GM23338 (cell line): ENCODE measurements around the gene POU5F1. TPM values are rescaled to one million over a fixed set of nuclear protein-coding genes. Genes with fewer than 3 reads are reported as not detected.

Source experiments
- ATAC-seq: fragments of 200-7000 bp; cut with Tn5 transposase; 3 replicates; pipeline ENCODE4 v1.9.1; 2020
- DNase-seq: peaks from one replicate; pipeline ENCODE4 v3.0.0-alpha.2; 2015; ENCODE audit warnings: low spot score
- H2AFZ ChIP-seq: fragments of 200-600 bp; sonication (generic); 2 replicates; pipeline ENCODE4 v1.8.0; 2016; ENCODE audit warnings: antibody characterized with exemption, mild to moderate bottlenecking, moderate library complexity
- H3F3A ChIP-seq: fragments of 200-600 bp; sonication (generic); replicated peaks from 2 replicates; pipeline ENCODE4 v1.8.0; 2017; ENCODE audit warnings: antibody characterized with exemption, mixed run types, low read depth
- H3K27ac ChIP-seq: fragments of 200-600 bp; sonication (generic); 2 replicates; pipeline ENCODE4 v1.6.1; 2016; ENCODE audit warnings: low read depth
- H3K27me3 ChIP-seq: fragments of 200-600 bp; sonication (generic); 2 replicates; pipeline ENCODE4 v1.8.0; 2016; ENCODE audit warnings: mild to moderate bottlenecking, mixed run types, moderate library complexity; ENCODE audit not compliant: insufficient read depth
- H3K36me3 ChIP-seq: fragments of 200-600 bp; sonication (generic); 2 replicates; pipeline ENCODE4 v1.8.0; 2016; ENCODE audit warnings: mild to moderate bottlenecking; ENCODE audit not compliant: insufficient read depth
- H3K4me1 ChIP-seq: fragments of 200-600 bp; sonication (generic); 2 replicates; pipeline ENCODE4 v1.8.0; 2016; ENCODE audit warnings: mild to moderate bottlenecking, moderate library complexity; ENCODE audit not compliant: insufficient read depth
- H3K4me2 ChIP-seq: fragments of 200-600 bp; sonication (generic); 2 replicates; pipeline ENCODE4 v1.7.1; 2017; ENCODE audit warnings: mixed run types
- H3K4me3 ChIP-seq: fragments of 200-600 bp; sonication (generic); 2 replicates; pipeline ENCODE4 v1.6.1; 2016; ENCODE audit warnings: mixed run types
- H3K79me2 ChIP-seq: fragments of 200-600 bp; sonication (generic); replicated peaks from 2 replicates; pipeline ENCODE4 v1.8.0; 2017; ENCODE audit warnings: mild to moderate bottlenecking; ENCODE audit not compliant: insufficient read depth
- H3K9me2 ChIP-seq: fragments of 200-600 bp; sonication (generic); 2 replicates; pipeline ENCODE4 v1.8.0; 2017; ENCODE audit not compliant: insufficient read depth
- H4K20me1 ChIP-seq: fragments of 200-600 bp; sonication (generic); replicated peaks from 2 replicates; pipeline ENCODE4 v1.8.0; 2017; ENCODE audit warnings: mild to moderate bottlenecking; ENCODE audit not compliant: insufficient read depth
- H3K27ac Mint-ChIP-seq: 2 replicates; pipeline ENCODE4 v1.8.0; 2020; ENCODE audit warnings: inconsistent platforms, mild to moderate bottlenecking, moderate library complexity, mixed read lengths
- H3K27me3 Mint-ChIP-seq: 3 replicates; pipeline ENCODE4 v1.8.0; 2022; ENCODE audit warnings: low read depth, mild to moderate bottlenecking, moderate library complexity, mixed read lengths, inconsistent platforms; ENCODE audit not compliant: insufficient read depth, poor library complexity
- H3K36me3 Mint-ChIP-seq: 3 replicates; pipeline ENCODE4 v1.8.0; 2021; ENCODE audit warnings: low read depth, mild to moderate bottlenecking, inconsistent platforms, moderate library complexity, mixed read lengths
- H3K4me1 Mint-ChIP-seq: 3 replicates; pipeline ENCODE4 v1.8.0; 2020; ENCODE audit warnings: mild to moderate bottlenecking, inconsistent platforms, mixed read lengths
- H3K4me3 Mint-ChIP-seq: 3 replicates; pipeline ENCODE4 v1.8.0; 2021; ENCODE audit warnings: moderate library complexity, mild to moderate bottlenecking, inconsistent platforms, mixed read lengths
- H3K9me3 Mint-ChIP-seq: 3 replicates; pipeline ENCODE4 v1.8.0; 2020; ENCODE audit warnings: moderate library complexity, mild to moderate bottlenecking, inconsistent platforms, mixed read lengths
- CREB1 ChIP-seq: fragments of 250-450 bp; sonication (Bioruptor Pico); IDR thresholded peaks from 2 replicates; pipeline ENCODE4 v1.5.0; 2020; ENCODE audit warnings: low read depth, mild to moderate bottlenecking, moderate library complexity
- CTCF ChIP-seq, 2 experiments: fragments of 200-600 bp in 1 of 2; sonication (generic) in 1 of 2; conservative IDR thresholded peaks; 2 replicates each; pipeline versions ENCODE4 v1.5.1 to v1.6.1; 2016 to 2017; ENCODE audit warnings: antibody characterized with exemption in 2 of 2, low read depth in 2 of 2, mild to moderate bottlenecking in 2 of 2, moderate library complexity in 1 of 2
- ETS1 ChIP-seq: IDR thresholded peaks from 2 replicates; pipeline ENCODE4 v1.6.1; 2016; ENCODE audit warnings: antibody characterized with exemption
- EZH2 ChIP-seq: fragments of 200-600 bp; sonication (generic); IDR thresholded peaks from one replicate; pipeline ENCODE4 v1.8.0; 2017; ENCODE audit warnings: antibody characterized with exemption, mild to moderate bottlenecking, low read depth; ENCODE audit not compliant: unreplicated experiment
- EZH2phosphoT487 ChIP-seq: fragments of 200-600 bp; sonication (generic); IDR thresholded peaks from one replicate; pipeline ENCODE4 v1.8.1; 2018; ENCODE audit warnings: antibody characterized with exemption; ENCODE audit not compliant: unreplicated experiment
- JUNB ChIP-seq: IDR thresholded peaks from one replicate; pipeline ENCODE4 v1.6.1; 2016; ENCODE audit warnings: antibody characterized with exemption; ENCODE audit not compliant: unreplicated experiment
- NANOG ChIP-seq: IDR thresholded peaks from 2 replicates; pipeline ENCODE4 v1.6.1; 2016; ENCODE audit warnings: antibody characterized with exemption, borderline replicate concordance
- POLR2AphosphoS5 ChIP-seq: IDR thresholded peaks from 2 replicates; pipeline ENCODE4 v1.6.1; 2016; ENCODE audit warnings: antibody characterized with exemption, low read depth
- REST ChIP-seq: IDR thresholded peaks from one replicate; pipeline ENCODE4 v1.6.1; 2018; ENCODE audit warnings: antibody characterized with exemption; ENCODE audit not compliant: unreplicated experiment
- STAT1 ChIP-seq: IDR thresholded peaks from one replicate; pipeline ENCODE4 v1.6.1; 2016; ENCODE audit warnings: antibody characterized with exemption; ENCODE audit not compliant: unreplicated experiment
- ZNF114 ChIP-seq: fragments of 250-450 bp; sonication (Bioruptor Pico); IDR thresholded peaks from 2 replicates; pipeline ENCODE4 v1.5.0; 2020; ENCODE audit warnings: mild to moderate bottlenecking, moderate library complexity
- ZNF331 ChIP-seq: fragments of 250-450 bp; sonication (Bioruptor Pico); IDR thresholded peaks from 2 replicates; pipeline ENCODE4 v1.5.0; 2020; ENCODE audit warnings: low read depth, mild to moderate bottlenecking, moderate library complexity
- ZNF462 ChIP-seq: fragments of 250-450 bp; sonication (Bioruptor Pico); IDR thresholded peaks from 2 replicates; pipeline ENCODE4 v1.5.0; 2020; ENCODE audit warnings: mild to moderate bottlenecking, moderate library complexity
- polyA plus RNA-seq: library from polyadenylated mRNA; unstranded; fragments of >200 nt; fragmentation: Nextera tagmentation; extraction: Ambion mirVana; gene quantifications from 2 replicates; pipeline ENCODE4 v1.2.1, GENCODE V29; 2016
- total RNA-seq: library from RNA; depleted of rRNA; stranded (reverse); fragments of >200 nt; shearing (Covaris generic); gene quantifications from 2 replicates; pipeline ENCODE4 v1.2.3, GENCODE V29; 2014

Gene POU5F1
- total and polyA plus RNA-seq, 2 experiments from 2014 or later = 1,839 to 3,419 TPM

- no peak overlapping the region for H3K4me3 ChIP-seq
- ATAC-seq = peak; percentile 23
- H3K27me3 Mint-ChIP-seq = peaks cover 12% of the 10 kb centered on the region
Measured at GRCh38 chr6:31125162-31125561, 45.3 kb downstream of the POU5F1 start.

More at GRCh38 chr6:31125162-31125561, 45.3 kb downstream of the POU5F1 start:
- Mint-ChIP-seq H3K4me1 (peaks cover 24% of the 10 kb centered on the region), H3K27ac (no peak overlapping the region; the same call in 1 of the 2 replicates), H3K4me3 (no peak overlapping the region), H3K36me3 (no peaks in the 10 kb centered on the region), H3K9me3 (no peaks in the 10 kb centered on the region; the same call in 2 of the 3 replicates)
- Histone ChIP-seq H3K9me2 (no peaks in the 10 kb centered on the region), H3K4me2 (no peak overlapping the region), H3K27me3 (no peaks in the 10 kb centered on the region), H3K4me1 (0 out of 2 replicates have a peak, but pooled peaks cover 4% of the 10 kb centered on the region), H2AFZ (peak overlapping the region; percentile 91), H4K20me1 (no peaks in the 10 kb centered on the region), H3K79me2 (no peaks in the 10 kb centered on the region), H3K27ac (no peak overlapping the region), H3K36me3 (no peaks in the 10 kb centered on the region), H3F3A (0 out of 2 replicates have a peak, but pooled peaks cover 4% of the 10 kb centered on the region)
- no peak for TF ChIP-seq NANOG
- no peak for TF ChIP-seq JUNB
- no peak for TF ChIP-seq ZNF331 (CRISPR knock-in tag)
- no peak for TF ChIP-seq CTCF (conservative IDR thresholded peaks at IDR 0.05; ENCODE audit: low read depth in 2 of 2)
- no peak for TF ChIP-seq EZH2phosphoT487
- TF ChIP-seq EZH2 = no peak
- TF ChIP-seq STAT1 = no peak
- no peak for TF ChIP-seq ZNF462
- no peak for TF ChIP-seq REST
- no peak for TF ChIP-seq ZNF114 (CRISPR knock-in tag)
- TF ChIP-seq POLR2AphosphoS5 = no peak
- TF ChIP-seq ETS1 = no peak
- no peak for TF ChIP-seq CREB1 (CRISPR knock-in tag)
- no peak for DNase-seq
